AG09309 (cell line): ENCODE data around the gene L3MBTL3.

Source experiments
- DNase-seq: peaks from one replicate; pipeline ENCODE4 v3.0.0-alpha.2; 2010; ENCODE audit warnings: low read depth
- H3K4me3 ChIP-seq: 2 replicates; pipeline ENCODE4 v1.5.1; 2011; ENCODE audit warnings: mild to moderate bottlenecking, low read depth, low read length, moderate library complexity; ENCODE audit not compliant: control insufficient read depth
- CTCF ChIP-seq: IDR thresholded peaks from 2 replicates; pipeline ENCODE4 v1.5.1; 2011; ENCODE audit warnings: mild to moderate bottlenecking, low read depth, low read length, inconsistent platforms; ENCODE audit not compliant: insufficient read depth, control insufficient read depth; ENCODE audit errors: missing control alignments

L3MBTL3 gene

DNA sequence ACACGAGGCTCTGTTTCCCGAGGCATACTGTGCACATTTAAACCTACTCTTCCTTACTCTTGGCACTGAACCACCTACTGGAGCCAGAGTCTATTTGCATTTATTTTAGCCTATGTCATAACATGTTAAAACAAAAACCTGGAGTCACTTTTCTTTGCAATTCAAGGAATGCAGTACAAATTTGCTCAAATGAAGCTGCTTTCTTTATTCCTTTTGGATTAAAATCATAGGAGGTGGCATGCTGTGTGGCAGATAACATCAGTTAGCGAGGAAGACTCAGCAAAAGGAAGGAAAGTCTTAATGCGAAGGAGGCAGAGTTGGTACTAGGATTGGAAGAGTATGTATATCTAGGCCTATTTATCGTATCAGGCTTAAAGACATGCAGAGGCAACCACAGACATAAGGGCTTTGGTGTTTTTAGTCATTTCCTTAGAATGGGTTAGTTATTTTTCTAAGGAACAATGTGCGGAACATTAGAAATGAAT is 111.4 kb downstream of the L3MBTL3 start:
- TF ChIP-seq CTCF = no peak
- H3K4me3 ChIP-seq = no peak overlapping the region
- DNase-seq = no peak

DNA sequence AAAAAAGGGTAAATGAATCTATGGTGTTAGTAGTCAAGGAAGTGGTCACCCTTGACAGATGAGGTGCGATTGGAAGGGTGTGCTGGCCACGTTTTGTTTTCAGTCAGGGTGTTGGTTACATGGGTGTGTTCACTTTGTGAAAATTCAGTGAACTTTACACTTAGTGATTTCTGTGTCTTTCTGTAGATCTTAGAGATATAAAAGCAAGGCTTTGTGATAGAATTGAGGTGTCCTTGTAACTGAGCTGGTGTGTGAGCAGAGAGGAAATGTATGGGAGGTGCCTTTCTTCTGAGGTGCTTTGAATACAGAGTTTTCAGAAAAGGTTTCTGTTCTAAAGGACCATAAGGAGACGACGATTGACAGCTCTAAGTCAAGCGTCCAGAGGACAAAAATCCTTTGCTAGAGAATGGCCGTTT is 113.9 kb downstream of the L3MBTL3 start:
- no peak for DNase-seq
- no peak for TF ChIP-seq CTCF
- H3K4me3 ChIP-seq = no peak overlapping the region

DNA sequence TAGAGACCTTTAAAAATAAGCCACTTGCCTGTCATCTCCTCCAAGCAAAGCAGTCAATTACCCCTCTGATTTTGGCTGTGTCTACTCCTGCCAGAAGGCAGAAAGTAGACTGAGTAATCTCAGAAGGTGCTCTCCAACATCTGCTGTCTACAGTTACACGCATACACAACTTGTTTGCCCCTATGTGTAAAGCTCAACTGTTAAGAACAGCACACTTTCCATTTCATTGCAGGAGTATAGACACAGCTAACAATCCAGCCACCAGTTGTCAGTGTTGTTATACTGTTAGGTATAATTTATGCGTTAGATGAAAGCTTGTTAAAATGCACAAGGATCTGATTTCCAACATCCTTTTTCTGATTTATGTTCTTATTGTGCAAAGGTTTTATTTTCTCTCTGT is 116.2 kb downstream of the L3MBTL3 start:
- no peak overlapping the region for H3K4me3 ChIP-seq
- no peak for DNase-seq
- TF ChIP-seq CTCF = no peak

- DNase-seq = no peak
- no peak overlapping the region for H3K4me3 ChIP-seq
- no peak for TF ChIP-seq CTCF
Measured at GRCh38 chr6:130136798-130137197, 118.4 kb downstream of the L3MBTL3 start.

DNA sequence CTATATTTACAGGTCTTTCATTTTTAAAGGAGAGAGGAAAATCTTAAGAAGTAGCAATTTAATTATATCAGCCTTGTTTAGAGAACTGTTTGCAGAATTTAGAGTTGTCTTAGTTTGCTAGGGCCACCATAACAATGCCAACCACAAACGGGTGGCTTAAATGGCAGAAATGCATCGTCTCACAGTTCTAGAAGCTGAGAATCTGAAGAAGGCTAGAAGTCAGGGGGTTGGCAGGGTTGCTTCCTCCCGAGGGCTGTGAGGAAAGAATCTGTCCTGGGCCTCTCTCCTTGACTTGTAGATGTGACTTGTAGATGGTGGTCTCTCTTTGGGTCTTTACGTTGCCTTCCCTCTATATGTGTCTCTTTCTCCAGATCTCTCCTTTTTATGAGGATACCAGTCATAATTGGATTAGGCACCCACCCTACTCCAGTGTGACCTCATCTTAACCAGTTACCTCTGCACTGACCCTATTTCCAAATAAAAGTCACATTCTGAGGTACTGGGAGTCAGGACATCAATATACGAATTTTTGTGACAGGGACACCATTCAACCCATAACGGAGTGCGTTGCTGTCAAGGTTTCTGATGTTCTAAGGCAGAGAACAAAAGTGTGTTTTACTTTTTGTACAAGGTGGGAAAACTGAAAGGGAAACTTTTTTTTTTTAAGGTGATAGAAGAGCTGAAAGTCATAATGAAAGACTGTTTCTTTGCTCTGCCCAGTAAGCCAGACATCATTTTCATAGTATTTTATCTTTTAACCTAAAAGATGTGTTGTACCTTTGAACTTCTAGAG is 119.9 kb downstream of the L3MBTL3 start:
- DNase-seq = no peak

GRCh38 chr6:130138909-130139242 is 120.5 kb downstream of the L3MBTL3 start:
- no peak for DNase-seq
- H3K4me3 ChIP-seq = no peak overlapping the region
- no peak for TF ChIP-seq CTCF

More for the DNA sequence above, 119.9 kb downstream of the L3MBTL3 start:
- H3K4me3 ChIP-seq = no peak overlapping the region
- TF ChIP-seq CTCF = no peak
